Natural killer cell treated with Interleukin-12 subunit alpha and Interleukin-12 subunit beta and Interleukin-15 and Interleukin-18, amount 100 ng/mL, for 72 hours (primary cell): ENCODE measurements around the gene BLVRB. TPM values are rescaled to one million over a fixed set of nuclear protein-coding genes. Genes with fewer than 3 reads are reported as not detected.

Source experiments
- ATAC-seq, 2 donors: fragments of 150-1000 bp; cut with Tn5 transposase in 1 of 2; sonication (Bioruptor Pico), chemical (Tn5 transposase) in 1 of 2; 2 replicates each; pipeline ENCODE4 v1.10.0; 2021
- DNase-seq: peaks from one replicate; pipeline ENCODE4 v3.0.0; 2022; ENCODE audit warnings: low spot score
- H3K27ac Mint-ChIP-seq, 2 donors: 1 replicate in 1 of 2; 2 replicates in 1 of 2; pipeline ENCODE4 v1.8.0; 2022; ENCODE audit warnings: mixed read lengths in 2 of 2, mild to moderate bottlenecking in 1 of 2, moderate library complexity in 1 of 2
- H3K27me3 Mint-ChIP-seq, 2 donors: 1 replicate in 1 of 2; 2 replicates in 1 of 2; pipeline ENCODE4 v1.8.0; 2022; ENCODE audit warnings: mixed read lengths in 2 of 2
- H3K36me3 Mint-ChIP-seq: one replicate; pipeline ENCODE4 v1.8.0; 2022; ENCODE audit warnings: mixed read lengths
- H3K4me1 Mint-ChIP-seq, 2 donors: 1 replicate in 1 of 2; 2 replicates in 1 of 2; pipeline ENCODE4 v1.8.0; 2022; ENCODE audit warnings: low read depth in 2 of 2, mixed read lengths in 2 of 2, mild to moderate bottlenecking in 1 of 2
- H3K4me3 Mint-ChIP-seq: one replicate; pipeline ENCODE4 v1.8.0; 2022; ENCODE audit warnings: mixed read lengths
- H3K9me3 Mint-ChIP-seq: 2 replicates; pipeline ENCODE4 v1.8.0; 2022; ENCODE audit warnings: mixed read lengths
- total RNA-seq, 2 donors: library from RNA; stranded (reverse); gene quantifications; one replicate each; pipeline ENCODE4 v1.2.3, GENCODE V29; 2022

BLVRB gene
- total RNA-seq, 2 donors from 2014 or later: 4.6 to 5.3 TPM

DNA sequence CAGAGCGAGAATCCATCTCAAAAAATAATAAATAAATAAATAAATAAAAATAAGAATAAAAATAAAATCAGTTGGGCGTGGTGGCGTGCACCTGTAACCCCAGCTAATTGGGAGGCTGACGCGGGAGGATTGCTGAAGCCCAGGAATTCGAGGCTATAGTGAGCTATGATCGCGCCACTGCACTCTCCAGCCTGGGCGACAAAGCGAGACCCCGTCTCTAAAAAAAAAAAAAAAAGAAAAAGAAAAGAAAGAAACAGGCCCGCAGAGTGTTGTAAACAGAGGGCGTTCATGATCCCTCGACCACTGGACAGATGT lies 45.1 kb downstream of the BLVRB start:
- peak overlapping the region; percentile 61 for H3K4me3 Mint-ChIP-seq
- H3K27me3 Mint-ChIP-seq: no peaks in the 10 kb centered on the region
- no peak for ATAC-seq
- DNase-seq: no peak
- peak overlapping the region; percentile 72 to 76 for H3K27ac Mint-ChIP-seq
- H3K4me1 Mint-ChIP-seq: peaks cover 47 to 53% of the 10 kb centered on the region in 2 donors
- H3K9me3 Mint-ChIP-seq: no peaks in the 10 kb centered on the region
- peaks cover 7% of the 10 kb centered on the region for H3K36me3 Mint-ChIP-seq

DNA sequence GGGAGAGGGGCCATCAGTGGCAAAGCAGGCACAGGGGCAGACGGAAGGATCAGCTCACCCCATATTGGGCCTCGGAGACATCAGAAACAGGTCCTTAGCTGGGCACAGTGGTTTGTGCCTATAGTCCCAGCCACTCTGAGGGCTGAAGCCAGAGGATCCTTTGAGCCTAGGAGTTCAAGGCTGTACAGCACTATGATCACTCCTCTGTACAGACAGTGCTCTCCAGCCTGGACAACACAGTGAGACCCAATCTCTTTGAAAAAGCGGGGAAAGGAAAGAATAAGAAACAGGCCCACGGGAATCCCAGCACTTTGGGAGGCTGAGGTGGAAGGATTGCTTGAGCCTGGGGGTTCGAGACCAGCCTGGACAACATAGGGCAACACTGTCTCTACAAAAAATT lies 45.8 kb downstream of the BLVRB start:
- Mint-ChIP-seq H3K9me3 (no peaks in the 10 kb centered on the region), H3K36me3 (peaks cover 5% of the 10 kb centered on the region), H3K27me3 (no peaks in the 10 kb centered on the region), H3K4me3 (peak overlapping the region; percentile 72), H3K27ac (peak overlapping the region; percentile 64 to 72), H3K4me1 (peaks cover 44 to 54% of the 10 kb centered on the region in 2 donors)
- ATAC-seq (no peak), DNase-seq (no peak)

GRCh38 chr19:40419066-40419612 lies 46.4 kb downstream of the BLVRB start:
- Mint-ChIP-seq H3K27ac (peak overlapping the region; percentile 47 to 64), H3K4me1 (peaks cover 40 to 48% of the 10 kb centered on the region in 2 donors), H3K4me3 (no peak overlapping the region), H3K27me3 (no peaks in the 10 kb centered on the region), H3K36me3 (no peaks in the 10 kb centered on the region), H3K9me3 (no peaks in the 10 kb centered on the region)
- ATAC-seq (no peak), DNase-seq (no peak)

GRCh38 chr19:40418040-40418439 lies 47.5 kb downstream of the BLVRB start:
- H3K4me1 Mint-ChIP-seq: peaks cover 42 to 51% of the 10 kb centered on the region in 2 donors

GRCh38 chr19:40417643-40417981 lies 47.9 kb downstream of the BLVRB start:
- H3K27ac Mint-ChIP-seq: peak overlapping the region; percentile 47 to 64
- peaks cover 42 to 51% of the 10 kb centered on the region in 2 donors for H3K4me1 Mint-ChIP-seq
- no peaks in the 10 kb centered on the region for H3K9me3 Mint-ChIP-seq
- peaks cover 0 to 3% of the 10 kb centered on the region in 2 donors for H3K27me3 Mint-ChIP-seq
- H3K4me3 Mint-ChIP-seq: peak overlapping the region; percentile 6
- H3K36me3 Mint-ChIP-seq: no peaks in the 10 kb centered on the region
- ATAC-seq (no peak), DNase-seq (no peak)

More at GRCh38 chr19:40418040-40418439, 47.5 kb downstream of the BLVRB start:
- ATAC-seq: no peak
- Mint-ChIP-seq H3K4me3 (peak overlapping the region; percentile 6), H3K27me3 (peaks cover 0 to 3% of the 10 kb centered on the region in 2 donors), H3K9me3 (no peaks in the 10 kb centered on the region), H3K36me3 (no peaks in the 10 kb centered on the region), H3K27ac (peak overlapping the region; percentile 47 to 64)
- DNase-seq: no peak

- H3K27ac Mint-ChIP-seq: peak overlapping the region; percentile 47 to 64
- H3K36me3 Mint-ChIP-seq: no peaks in the 10 kb centered on the region
- H3K4me1 Mint-ChIP-seq: peaks cover 42 to 51% of the 10 kb centered on the region in 2 donors
- peak overlapping the region; percentile 60 for H3K4me3 Mint-ChIP-seq
- no peak for DNase-seq
- H3K27me3 Mint-ChIP-seq: peaks cover 0 to 3% of the 10 kb centered on the region in 2 donors
- ATAC-seq: peak; percentile 17 to 45
- H3K9me3 Mint-ChIP-seq: no peaks in the 10 kb centered on the region
Measured at GRCh38 chr19:40416918-40417642, 48.5 kb downstream of the BLVRB start.

DNA sequence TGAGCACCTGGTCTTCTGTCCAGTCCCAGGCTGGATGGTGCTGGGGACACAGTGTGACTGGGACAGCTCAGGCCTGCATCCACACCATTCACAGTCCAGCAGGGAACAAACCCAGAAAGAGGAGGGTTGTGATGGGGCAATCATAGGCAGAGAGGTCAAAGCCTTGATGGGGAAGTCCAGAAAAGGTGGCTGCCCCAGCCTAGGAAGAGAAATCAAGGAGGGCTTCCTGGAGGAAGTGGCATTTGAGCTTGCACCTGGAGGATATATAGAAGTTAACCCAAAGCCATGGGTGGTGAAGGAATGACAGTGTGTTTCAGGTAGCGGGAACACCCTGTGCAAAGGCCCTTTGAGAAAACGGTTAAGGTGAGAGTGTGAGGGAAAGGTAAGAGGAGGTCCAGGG lies 49.8 kb downstream of the BLVRB start:
- H3K36me3 Mint-ChIP-seq: no peaks in the 10 kb centered on the region
- peaks cover 40 to 51% of the 10 kb centered on the region in 2 donors for H3K4me1 Mint-ChIP-seq
- no peak for DNase-seq
- H3K4me3 Mint-ChIP-seq: peak overlapping the region; percentile 2
- H3K9me3 Mint-ChIP-seq: no peaks in the 10 kb centered on the region
- no peak for ATAC-seq
- H3K27ac Mint-ChIP-seq: peak overlapping the region; percentile 21 to 58
- peaks cover 0 to 3% of the 10 kb centered on the region in 2 donors for H3K27me3 Mint-ChIP-seq

- H3K4me1 Mint-ChIP-seq: peaks cover 39 to 50% of the 10 kb centered on the region in 2 donors
- ATAC-seq: no peak
- no peaks in the 10 kb centered on the region for H3K36me3 Mint-ChIP-seq
- H3K27me3 Mint-ChIP-seq: peaks cover 0 to 3% of the 10 kb centered on the region in 2 donors
- no peaks in the 10 kb centered on the region for H3K9me3 Mint-ChIP-seq
- H3K27ac Mint-ChIP-seq: peak overlapping the region in 1 of 2 donors; percentile 58
- no peak overlapping the region for H3K4me3 Mint-ChIP-seq
- no peak for DNase-seq
Measured at GRCh38 chr19:40414542-40415535, 50.7 kb downstream of the BLVRB start.

- H3K27ac Mint-ChIP-seq: no peak within 1 kb of the TSS
- H3K27me3 Mint-ChIP-seq: peaks cover 0 to 3% of the 10 kb centered on the region in 2 donors
- H3K4me3 Mint-ChIP-seq: peak within 1 kb of the TSS; percentile 4
- ATAC-seq (no peak), DNase-seq (no peak)
- H3K4me1 Mint-ChIP-seq: peaks cover 30 to 35% of the 10 kb centered on the region in 2 donors
- no peaks in the 10 kb centered on the region for H3K36me3 Mint-ChIP-seq
- H3K9me3 Mint-ChIP-seq: no peaks in the 10 kb centered on the region
Measured at GRCh38 chr19:40413291-40413845, 52.2 kb downstream of the BLVRB start, which contains the start of gene PRX. TSS of gene PRX (minus strand) at chr19:40413378. CDS start at chr19:40407932, 5,446 bp downstream.

GRCh38 chr19:40412866-40413265 lies 52.7 kb downstream of the BLVRB start:
- ATAC-seq: no peak
- Mint-ChIP-seq H3K27me3 (peaks cover 0 to 3% of the 10 kb centered on the region in 2 donors), H3K4me3 (no peak overlapping the region), H3K9me3 (no peaks in the 10 kb centered on the region), H3K4me1 (peaks cover 29 to 30% of the 10 kb centered on the region in 2 donors), H3K36me3 (no peaks in the 10 kb centered on the region), H3K27ac (no peak overlapping the region)
- DNase-seq: no peak

DNA sequence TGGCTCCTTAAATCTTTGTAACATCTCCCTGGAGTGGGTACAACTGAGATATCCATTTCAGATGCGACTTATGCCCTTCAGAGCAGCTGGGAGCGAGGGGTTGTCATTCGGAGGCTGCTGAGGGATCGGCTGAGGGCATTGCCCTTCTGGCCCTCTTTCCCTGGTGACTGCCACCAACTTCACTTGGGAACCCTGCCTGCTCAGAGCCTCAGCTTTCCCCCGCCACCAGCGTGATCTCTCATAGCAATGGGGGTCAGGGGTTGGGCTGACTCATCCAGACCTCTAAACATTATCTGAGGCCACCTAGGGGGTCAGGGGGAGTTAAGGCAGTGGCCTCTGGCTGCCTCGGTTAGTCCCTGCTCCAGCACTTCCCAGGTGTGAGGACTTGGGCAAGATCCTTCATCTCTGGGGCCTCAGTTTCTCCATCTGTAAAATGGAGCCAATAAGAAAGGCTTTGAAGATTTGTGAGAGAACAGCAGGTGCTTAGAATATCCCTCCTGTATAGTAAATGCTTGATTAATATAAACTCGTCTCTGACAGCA lies 53.5 kb downstream of the BLVRB start:
- no peaks in the 10 kb centered on the region for H3K9me3 Mint-ChIP-seq
- DNase-seq: no peak
- no peak overlapping the region for H3K4me3 Mint-ChIP-seq
- ATAC-seq: no peak
- H3K27ac Mint-ChIP-seq: no peak overlapping the region
- H3K36me3 Mint-ChIP-seq: no peaks in the 10 kb centered on the region
- H3K4me1 Mint-ChIP-seq: peaks cover 25 to 27% of the 10 kb centered on the region in 2 donors
- peaks cover 0 to 3% of the 10 kb centered on the region in 2 donors for H3K27me3 Mint-ChIP-seq

DNA sequence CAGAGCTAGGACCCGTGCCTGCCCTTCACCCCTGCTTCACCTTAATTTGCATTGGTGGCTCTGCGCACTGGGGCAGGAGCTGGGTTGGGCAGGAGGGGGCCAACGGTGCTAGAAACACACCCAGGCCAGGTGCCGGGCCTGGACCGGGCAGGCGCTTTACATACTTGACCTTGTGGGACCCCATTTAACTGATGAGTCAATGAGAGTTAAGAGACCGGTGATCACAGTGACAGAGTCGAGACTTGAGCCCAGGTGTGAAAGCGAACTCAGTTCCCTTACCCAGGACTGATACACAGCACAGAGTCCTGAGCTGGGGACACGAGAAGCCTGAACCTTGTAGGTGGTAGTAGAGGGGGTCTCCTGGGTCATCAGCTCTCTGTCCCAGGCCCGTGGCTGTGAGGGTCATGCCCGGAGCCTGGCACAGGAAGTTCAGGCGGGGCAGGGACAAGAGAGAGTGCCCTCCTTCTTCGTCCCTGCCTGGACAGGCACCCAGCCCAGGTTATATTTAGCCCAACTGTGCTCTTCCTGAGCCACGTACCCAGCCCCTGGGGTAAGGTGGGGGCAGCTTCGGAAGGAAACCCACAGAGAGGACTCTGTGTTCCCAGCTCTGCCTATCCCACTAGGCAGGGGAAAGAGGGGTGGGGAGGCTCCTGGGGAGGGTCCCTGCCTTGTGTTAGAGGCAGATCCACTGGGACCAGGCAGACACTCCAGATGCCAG lies 54.3 kb downstream of the BLVRB start:
- ATAC-seq (no peak), DNase-seq (no peak)
- peaks cover 0 to 3% of the 10 kb centered on the region in 2 donors for H3K27me3 Mint-ChIP-seq
- H3K36me3 Mint-ChIP-seq: no peaks in the 10 kb centered on the region
- no peak overlapping the region for H3K27ac Mint-ChIP-seq
- H3K4me3 Mint-ChIP-seq: no peak overlapping the region
- no peaks in the 10 kb centered on the region for H3K9me3 Mint-ChIP-seq
- H3K4me1 Mint-ChIP-seq: peaks cover 21 to 23% of the 10 kb centered on the region in 2 donors

GRCh38 chr19:40410030-40410389 lies 55.5 kb downstream of the BLVRB start:
- DNase-seq (no peak), ATAC-seq (no peak)
- Mint-ChIP-seq H3K36me3 (no peaks in the 10 kb centered on the region), H3K4me1 (peaks cover 9 to 19% of the 10 kb centered on the region in 2 donors), H3K27me3 (peaks cover 0 to 3% of the 10 kb centered on the region in 2 donors), H3K4me3 (no peak overlapping the region), H3K27ac (no peak overlapping the region), H3K9me3 (no peaks in the 10 kb centered on the region)
